RPMI8226 (cell line): Measurements from ENCODE around the gene ABHD10.
"Not testable (repeated sequence)": the region's sequence is repeated elsewhere in the genome, so short reads cannot be mapped to it uniquely, and the experiment has no call there.

Experiments
- DNase-seq: peaks from one replicate; pipeline ENCODE4 v3.0.0-alpha.2; 2015

ABHD10 gene

DNA sequence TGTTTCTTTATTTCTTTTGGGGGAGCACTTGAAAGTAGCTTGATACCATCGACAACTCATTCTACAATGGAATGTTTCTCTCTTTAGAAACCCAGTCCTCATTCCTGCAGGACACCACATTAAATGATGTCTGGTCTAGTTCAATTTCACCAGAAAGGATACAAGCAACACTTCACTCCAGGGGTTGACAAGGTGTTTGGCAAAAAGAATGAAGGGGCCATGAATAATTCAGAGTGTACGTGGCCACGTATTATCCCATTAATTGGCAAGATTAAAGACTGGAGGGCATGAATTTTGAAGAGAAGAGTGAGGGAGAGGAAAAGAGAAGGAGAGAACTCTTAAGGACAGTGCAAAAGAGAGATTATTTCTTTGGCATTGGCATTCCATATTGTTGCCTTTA is 56.4 kb downstream of the ABHD10 start:
- DNase-seq: no peak

DNA sequence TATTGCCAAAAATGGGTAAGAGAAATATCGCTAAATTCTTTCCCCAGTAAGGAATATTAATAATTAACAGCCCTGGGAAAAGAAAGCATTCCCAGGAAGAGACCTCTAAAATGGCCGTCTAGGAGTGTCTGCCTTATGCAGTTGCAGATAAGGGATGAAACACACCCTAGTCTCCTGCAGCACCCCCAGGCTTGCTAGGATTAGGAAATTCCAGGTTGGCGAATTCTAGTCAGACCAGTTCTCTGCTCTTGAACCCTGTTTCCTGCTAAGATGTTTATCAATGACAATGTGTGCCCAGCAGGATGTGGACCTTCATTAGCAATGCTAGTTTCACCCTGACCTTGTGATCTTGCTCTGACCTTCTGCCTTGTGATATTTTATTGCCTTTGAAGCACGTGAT is 58.4 kb downstream of the ABHD10 start:
- DNase-seq: not testable (repeated sequence)

DNA sequence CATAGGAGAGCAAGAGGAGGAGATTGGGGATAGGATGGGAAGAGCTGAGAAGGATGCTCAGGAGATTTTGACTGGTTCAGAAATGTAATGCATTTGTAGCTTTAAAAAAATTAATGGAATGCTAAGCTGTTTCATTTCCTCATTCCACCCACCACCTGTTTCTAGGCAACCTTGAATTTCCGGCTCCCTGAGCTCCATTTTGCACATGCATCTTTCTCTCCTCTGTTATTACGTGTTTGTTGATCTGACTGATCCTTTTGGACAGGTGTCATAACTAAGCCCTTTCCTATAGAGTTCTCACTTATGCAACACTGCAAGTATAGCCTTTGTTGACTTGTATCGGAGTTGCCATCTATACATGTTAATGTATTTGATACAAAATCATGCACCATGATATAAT is 60.0 kb downstream of the ABHD10 start:
- peak; percentile 43 for DNase-seq

DNA sequence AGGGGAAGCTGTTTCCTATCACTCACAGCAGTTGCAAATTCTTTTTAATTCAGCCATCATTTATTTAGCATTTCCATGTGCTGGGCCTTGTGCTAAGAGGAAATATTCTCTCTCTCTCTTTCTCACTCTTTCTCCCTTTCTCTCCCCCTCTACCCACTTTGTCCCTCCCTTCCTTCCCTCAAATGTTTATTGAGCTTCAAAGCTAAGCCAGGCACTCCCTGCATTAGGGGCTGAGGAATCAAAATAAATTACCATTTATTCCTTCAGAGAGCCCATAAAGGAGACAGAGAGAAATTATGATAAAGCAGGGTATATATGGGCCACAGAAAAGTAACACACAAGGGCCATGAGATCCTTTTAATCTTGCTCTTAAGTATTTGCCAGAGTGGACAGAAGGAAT is 62.5 kb downstream of the ABHD10 start:
- DNase-seq: no peak

DNA sequence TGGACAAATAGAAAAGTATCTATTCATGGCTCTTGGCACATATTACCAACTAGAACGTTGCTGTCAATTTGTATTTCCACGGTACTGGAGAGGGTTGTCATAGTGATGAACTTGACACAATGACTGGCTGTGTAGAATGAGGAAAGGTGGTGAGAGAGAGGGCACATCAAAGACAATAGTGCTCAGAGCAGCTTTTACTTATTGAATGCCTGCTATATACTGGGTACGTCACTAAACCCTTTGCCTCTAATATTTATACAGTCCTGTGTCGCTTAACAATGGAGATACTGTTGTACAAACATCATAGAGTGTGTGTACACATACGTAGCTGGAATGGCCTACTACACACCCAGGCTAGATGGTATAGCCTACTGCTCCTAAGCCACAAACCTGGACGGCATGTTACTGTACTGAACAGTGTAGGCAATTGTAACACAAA is 64.0 kb downstream of the ABHD10 start:
- DNase-seq: no peak
